ENCODE data around the gene NUCKS1. TPM values are rescaled to one million over a fixed set of nuclear protein-coding genes. Genes with fewer than 3 reads are reported as not detected.

Gene NUCKS1
- polyA plus RNA-seq, 3 donors: 4.2 to 4.9 (median 4.2) TPM

DNA sequence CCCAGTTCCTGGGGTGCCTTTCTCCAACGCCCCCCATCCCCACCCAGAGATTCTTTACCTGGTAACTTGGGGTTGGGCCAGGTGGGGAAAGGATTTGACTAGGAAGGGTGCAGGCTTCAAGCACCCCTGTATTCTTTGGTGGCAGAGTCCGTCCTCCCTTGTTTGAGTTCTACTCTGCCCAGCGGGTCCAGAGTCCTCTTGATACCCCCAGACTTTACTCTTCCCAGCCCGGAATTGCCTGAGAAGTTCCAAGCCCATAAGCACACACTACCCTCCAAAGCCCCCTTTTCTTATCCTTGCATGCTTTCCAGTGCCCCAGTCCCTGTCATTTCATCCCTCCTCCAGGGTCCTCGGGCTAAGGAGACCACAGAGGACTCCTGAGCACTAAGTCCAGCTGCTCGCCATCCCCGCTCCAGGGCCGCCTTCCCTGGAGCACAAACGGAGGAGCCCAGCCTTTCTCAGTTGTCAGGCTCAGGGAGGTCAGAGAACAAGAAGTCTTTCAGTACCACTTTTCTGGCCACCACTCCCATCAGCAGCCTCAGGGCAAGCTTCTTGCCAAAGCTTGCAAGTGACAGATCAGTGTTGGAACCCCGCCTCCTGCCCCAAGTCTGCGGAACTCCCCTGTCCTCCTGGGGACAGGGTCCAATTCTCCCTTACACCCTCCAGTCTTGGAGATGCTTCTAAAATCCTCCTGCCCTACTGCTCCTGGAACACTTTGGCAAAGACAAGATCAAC lies 81.9 kb downstream of the NUCKS1 start:
- H4K20me1 ChIP-seq (ENCODE audit: insufficient read depth, low read length): no peaks in the 10 kb centered on the region
- TF ChIP-seq, protein P1, sequence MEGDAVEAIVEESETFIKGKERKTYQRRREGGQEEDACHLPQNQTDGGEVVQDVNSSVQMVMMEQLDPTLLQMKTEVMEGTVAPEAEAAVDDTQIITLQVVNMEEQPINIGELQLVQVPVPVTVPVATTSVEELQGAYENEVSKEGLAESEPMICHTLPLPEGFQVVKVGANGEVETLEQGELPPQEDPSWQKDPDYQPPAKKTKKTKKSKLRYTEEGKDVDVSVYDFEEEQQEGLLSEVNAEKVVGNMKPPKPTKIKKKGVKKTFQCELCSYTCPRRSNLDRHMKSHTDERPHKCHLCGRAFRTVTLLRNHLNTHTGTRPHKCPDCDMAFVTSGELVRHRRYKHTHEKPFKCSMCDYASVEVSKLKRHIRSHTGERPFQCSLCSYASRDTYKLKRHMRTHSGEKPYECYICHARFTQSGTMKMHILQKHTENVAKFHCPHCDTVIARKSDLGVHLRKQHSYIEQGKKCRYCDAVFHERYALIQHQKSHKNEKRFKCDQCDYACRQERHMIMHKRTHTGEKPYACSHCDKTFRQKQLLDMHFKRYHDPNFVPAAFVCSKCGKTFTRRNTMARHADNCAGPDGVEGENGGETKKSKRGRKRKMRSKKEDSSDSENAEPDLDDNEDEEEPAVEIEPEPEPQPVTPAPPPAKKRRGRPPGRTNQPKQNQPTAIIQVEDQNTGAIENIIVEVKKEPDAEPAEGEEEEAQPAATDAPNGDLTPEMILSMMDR (IDR thresholded peaks at IDR 0.05): no peak
- no peak overlapping the region for H3K9ac ChIP-seq (ENCODE audit: insufficient read depth, low read length, poor library complexity, severe bottlenecking)
- no peaks in the 10 kb centered on the region for H3K36me3 ChIP-seq (replicated peaks in 1 of 2; ENCODE audit: control insufficient read depth in 1 of 2, insufficient read depth in 2 of 2, low read length in 2 of 2)
- 90% methylated on average over 9 of the region's 11 CpGs for WGBS (ENCODE audit: insufficient coverage)
- DNase-seq: peak in 1 of 3 donors; percentile 26
- Mint-ChIP-seq H3K4me3 (no peak overlapping the region), H3K27me3 (ENCODE audit: low read depth in 3 of 3) (peaks cover 0 to 10% (median 8%) of the 10 kb centered on the region in 3 donors), H3K4me1 (peaks cover 54% of the 10 kb centered on the region), H3K27ac (peak overlapping the region in 6 of 7 donors; percentile 10 to 64 (median 47)), H3K36me3 (no peaks in the 10 kb centered on the region), H3K9me3 (no peaks in the 10 kb centered on the region)
- intact Hi-C loops (cut with micrococcal nuclease): no loop called here
- peaks cover 52 to 58% of the 10 kb centered on the region in 2 donors for H3K4me1 ChIP-seq (ENCODE audit: control insufficient read depth in 1 of 2, insufficient read depth in 2 of 2, low read length in 2 of 2)
- no peak overlapping the region for H3K4me2 ChIP-seq (replicated peaks; ENCODE audit: extremely low read depth, low read length, poor library complexity, severe bottlenecking)
- H3K27ac ChIP-seq (ENCODE audit: low read depth in 1 of 2, low read length in 2 of 2): no peak overlapping the region
- no peak overlapping the region for H2AFZ ChIP-seq (ENCODE audit: insufficient read depth, low read depth, low read length, poor library complexity, severe bottlenecking)
- H3K9me3 ChIP-seq (replicated peaks in 1 of 2; ENCODE audit: control insufficient read depth in 1 of 2, insufficient read depth in 1 of 2, low read length in 2 of 2): no peaks in the 10 kb centered on the region
- no peaks in the 10 kb centered on the region for H3K27me3 ChIP-seq (ENCODE audit: control insufficient read depth in 2 of 2, insufficient read depth in 2 of 2, low read length in 2 of 2)
- peak overlapping the region in 1 of 3 experiments; percentile 19 for H3K4me3 ChIP-seq (replicated peaks in 1 of 3; ENCODE audit: low read depth in 2 of 3, low read length in 3 of 3)
- H3K79me2 ChIP-seq (ENCODE audit: insufficient read depth, low read length): no peaks in the 10 kb centered on the region

DNA sequence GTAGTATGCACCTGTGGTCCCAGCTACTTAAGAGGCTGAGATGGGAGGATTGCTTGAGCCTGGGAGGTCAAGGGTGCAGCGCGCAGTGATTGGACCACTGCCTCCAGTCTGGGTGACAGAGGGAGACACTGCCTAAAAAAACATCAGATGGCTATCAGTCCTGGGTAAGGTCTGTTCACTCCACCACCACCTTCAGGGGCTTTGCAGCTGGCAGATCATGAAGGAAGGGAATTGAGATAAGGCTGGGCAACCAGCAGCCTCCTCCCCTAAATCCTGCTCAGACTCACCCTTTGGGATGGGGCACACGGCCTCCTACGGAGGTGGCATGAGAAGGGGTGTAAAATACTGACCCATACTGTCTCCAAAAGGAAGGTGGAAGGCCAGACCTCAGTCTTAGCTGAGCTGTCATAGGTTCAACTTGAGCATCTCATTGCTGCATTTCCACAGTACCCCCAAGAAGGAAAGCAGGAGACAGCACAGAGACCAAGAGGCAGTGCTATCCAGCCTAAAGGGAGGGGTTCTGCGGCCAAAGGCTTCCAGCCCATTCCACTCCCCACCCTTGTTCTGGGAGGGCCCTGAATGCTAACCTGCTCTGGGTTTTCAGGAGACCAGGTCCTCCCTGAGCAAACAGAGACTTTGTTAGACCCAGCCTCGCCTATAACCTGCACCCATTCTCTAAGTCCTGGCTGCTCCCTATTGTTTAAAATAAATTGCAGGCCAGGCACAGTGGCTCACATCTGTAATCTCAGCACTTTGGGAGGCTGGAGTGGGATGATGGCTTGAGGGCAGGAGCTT lies 83.4 kb downstream of the NUCKS1 start:
- no peak for DNase-seq
- H3K9me3 Mint-ChIP-seq: no peaks in the 10 kb centered on the region
- no peak overlapping the region for H3K4me3 Mint-ChIP-seq
- H3K27me3 ChIP-seq (ENCODE audit: control insufficient read depth in 2 of 2, insufficient read depth in 2 of 2, low read length in 2 of 2): no peaks in the 10 kb centered on the region
- H3K9ac ChIP-seq (ENCODE audit: insufficient read depth, low read length, poor library complexity, severe bottlenecking): no peak overlapping the region
- H3K27ac ChIP-seq (ENCODE audit: low read depth in 1 of 2, low read length in 2 of 2): no peak overlapping the region
- H4K20me1 ChIP-seq (ENCODE audit: insufficient read depth, low read length): no peaks in the 10 kb centered on the region
- no peaks in the 10 kb centered on the region for H3K79me2 ChIP-seq (ENCODE audit: insufficient read depth, low read length)
- H3K4me1 ChIP-seq (ENCODE audit: control insufficient read depth in 1 of 2, insufficient read depth in 2 of 2, low read length in 2 of 2): peaks cover 53 to 58% of the 10 kb centered on the region in 2 donors
- no CpG with 5 or more reads among the region's 6 CpGs for WGBS (ENCODE audit: insufficient coverage)
- H2AFZ ChIP-seq (ENCODE audit: insufficient read depth, low read depth, low read length, poor library complexity, severe bottlenecking): no peak overlapping the region
- no peaks in the 10 kb centered on the region for H3K9me3 ChIP-seq (replicated peaks in 1 of 2; ENCODE audit: control insufficient read depth in 1 of 2, insufficient read depth in 1 of 2, low read length in 2 of 2)
- H3K4me1 Mint-ChIP-seq: peaks cover 50% of the 10 kb centered on the region
- H3K36me3 Mint-ChIP-seq: no peaks in the 10 kb centered on the region
- TF ChIP-seq, protein P1 (IDR thresholded peaks at IDR 0.05): no peak
- no peak overlapping the region for H3K27ac Mint-ChIP-seq
- no peaks in the 10 kb centered on the region for H3K36me3 ChIP-seq (replicated peaks in 1 of 2; ENCODE audit: control insufficient read depth in 1 of 2, insufficient read depth in 2 of 2, low read length in 2 of 2)
- no peak overlapping the region for H3K4me2 ChIP-seq (replicated peaks; ENCODE audit: extremely low read depth, low read length, poor library complexity, severe bottlenecking)
- no peak overlapping the region for H3K4me3 ChIP-seq (replicated peaks in 1 of 3; ENCODE audit: low read depth in 2 of 3, low read length in 3 of 3)
- intact Hi-C loops (cut with micrococcal nuclease): no loop called here
- peaks cover 2 to 12% (median 5%) of the 10 kb centered on the region in 3 donors for H3K27me3 Mint-ChIP-seq (ENCODE audit: low read depth in 3 of 3)
